ENCODE results near the gene OGDH.

The OGDH gene

GRCh38 chr7:44666566-44666965 lies 60.1 kb downstream of the OGDH start:
- no peak for DNase-seq (ENCODE audit: low read depth)
- in situ Hi-C loops (cut with HindIII; ENCODE audit: low sequenced_read_pairs), result no loop called here
- TF ChIP-seq CTCF (IDR thresholded peaks at IDR 0.05; ENCODE audit: low read depth, low read length, missing control alignments), result no peak
- no peak overlapping the region for H3K4me3 ChIP-seq (ENCODE audit: low read depth, low read length)

GRCh38 chr7:44667190-44667589 lies 60.8 kb downstream of the OGDH start:
- no peak for TF ChIP-seq CTCF (IDR thresholded peaks at IDR 0.05; ENCODE audit: low read depth, low read length, missing control alignments)
- DNase-seq (ENCODE audit: low read depth), result no peak

GRCh38 chr7:44671069-44671468 lies 64.6 kb downstream of the OGDH start:
- TF ChIP-seq CTCF (IDR thresholded peaks at IDR 0.05; ENCODE audit: low read depth, low read length, missing control alignments), result no peak
- DNase-seq (ENCODE audit: low read depth), result no peak
- in situ Hi-C loops (cut with HindIII; ENCODE audit: low sequenced_read_pairs), result no loop called here
- no peak overlapping the region for H3K4me3 ChIP-seq (ENCODE audit: low read depth, low read length)

More at GRCh38 chr7:44667190-44667589, 60.8 kb downstream of the OGDH start:
- H3K4me3 ChIP-seq (ENCODE audit: low read depth, low read length), result no peak overlapping the region
- in situ Hi-C loops (cut with HindIII; ENCODE audit: low sequenced_read_pairs), result no loop called here

GRCh38 chr7:44673324-44673723 lies 66.9 kb downstream of the OGDH start:
- no peak for TF ChIP-seq CTCF (IDR thresholded peaks at IDR 0.05; ENCODE audit: low read depth, low read length, missing control alignments)
- DNase-seq (ENCODE audit: low read depth), result no peak

GRCh38 chr7:44673771-44674170 lies 67.3 kb downstream of the OGDH start:
- no peak overlapping the region for H3K4me3 ChIP-seq (ENCODE audit: low read depth, low read length)
- no peak for DNase-seq (ENCODE audit: low read depth)
- in situ Hi-C loops (cut with HindIII; ENCODE audit: low sequenced_read_pairs), result no loop called here
- TF ChIP-seq CTCF (IDR thresholded peaks at IDR 0.05; ENCODE audit: low read depth, low read length, missing control alignments), result no peak

More at GRCh38 chr7:44673324-44673723, 66.9 kb downstream of the OGDH start:
- in situ Hi-C loops (cut with HindIII; ENCODE audit: low sequenced_read_pairs), result no loop called here
- no peak overlapping the region for H3K4me3 ChIP-seq (ENCODE audit: low read depth, low read length)

GRCh38 chr7:44674381-44674780 lies 68.0 kb downstream of the OGDH start:
- TF ChIP-seq CTCF (IDR thresholded peaks at IDR 0.05; ENCODE audit: low read depth, low read length, missing control alignments), result no peak
- H3K4me3 ChIP-seq (ENCODE audit: low read depth, low read length), result no peak overlapping the region
- in situ Hi-C loops (cut with HindIII; ENCODE audit: low sequenced_read_pairs), result no loop called here
- no peak for DNase-seq (ENCODE audit: low read depth)

- H3K4me3 ChIP-seq (ENCODE audit: low read depth, low read length), result no peak overlapping the region
- no peak for DNase-seq (ENCODE audit: low read depth)
- in situ Hi-C loops (cut with HindIII; ENCODE audit: low sequenced_read_pairs), result no loop called here
- TF ChIP-seq CTCF (IDR thresholded peaks at IDR 0.05; ENCODE audit: low read depth, low read length, missing control alignments), result no peak
Measured at GRCh38 chr7:44676776-44677175, 70.3 kb downstream of the OGDH start.
